GM12878 (cell line): Measurements from ENCODE around the gene CSRP3. TPM values are rescaled to one million over a fixed set of nuclear protein-coding genes. Genes with fewer than 3 reads are reported as not detected.

Experiments
- ATAC-seq: fragments of 200-7000 bp; cut with Tn5 transposase; 3 replicates; pipeline ENCODE4 v1.9.1; 2020; ENCODE audit warnings: mild to moderate bottlenecking, moderate library complexity
- BruUV-seq: library from RNA; stranded (reverse); fragments of 400-500 nt; replicated peaks from 2 replicates; lab custom pipeline; 2021; lab: Mats Ljungman, UMichigan
- CTCF ChIA-PET: fragments of 300-600 bp; sonication (Branson Sonifier 250); formaldehyde crosslinking; extraction: SDS; loops from one replicate; lab custom pipeline; 2021; ENCODE audit warnings: inconsistent platforms; lab: Yijun Ruan, JAX
- POLR2A ChIA-PET: fragments of 350-600 bp; formaldehyde crosslinking; extraction: SDS; loops from one replicate; lab custom pipeline; 2021; ENCODE audit warnings: inconsistent platforms; lab: Charles Lee
- RAD21 ChIA-PET: fragments of 300-600 bp; sonication (Branson Sonifier 250); formaldehyde crosslinking; loops from one replicate; lab custom pipeline; 2023; ENCODE audit warnings: antibody characterized with exemption; ENCODE audit not compliant: unreplicated experiment; lab: Charles Lee
- SMC1A ChIA-PET: fragments of 300-600 bp; sonication (Branson Sonifier 250); formaldehyde crosslinking; loops from one replicate; lab custom pipeline; 2023; ENCODE audit not compliant: unreplicated experiment, uncharacterized antibody; lab: Charles Lee
- DNase-seq: peaks from one replicate; pipeline ENCODE4 v3.0.0-alpha.2; 2011; ENCODE audit warnings: low read depth, low spot score
- FAIRE-seq: peaks from 3 replicates; lab custom pipeline; 2011; peaks lifted over from hg19 to GRCh38; lab: Jason Lieb, UNC
- H2AFZ ChIP-seq: 2 replicates; pipeline ENCODE4 v1.6.0; 2011; ENCODE audit warnings: low read depth, low read length, control low read depth; ENCODE audit not compliant: control insufficient read depth
- H3K27ac ChIP-seq: 2 replicates; pipeline ENCODE4 v1.5.1; 2011; ENCODE audit warnings: control low read depth; ENCODE audit not compliant: control insufficient read depth, insufficient read depth
- H3K27me3 ChIP-seq, 2 experiments: replicated peaks in 1 of 2; 2 replicates each; pipeline versions ENCODE4 v1.6.0 to v1.6.1; 2011; ENCODE audit warnings: low read length in 1 of 2; ENCODE audit not compliant: control insufficient read depth in 2 of 2, insufficient read depth in 2 of 2
- H3K36me3 ChIP-seq, 2 experiments: 2 replicates each; pipeline ENCODE4 v1.5.1; 2011; ENCODE audit warnings: low read length in 1 of 2; ENCODE audit not compliant: control insufficient read depth in 2 of 2, insufficient read depth in 2 of 2
- H3K4me1 ChIP-seq: 2 replicates; pipeline ENCODE4 v1.6.1; 2011; ENCODE audit warnings: mild to moderate bottlenecking, low read length, moderate library complexity, mixed read lengths; ENCODE audit not compliant: control insufficient read depth, insufficient read depth
- H3K4me2 ChIP-seq: 2 replicates; pipeline ENCODE4 v1.6.0; 2011; ENCODE audit warnings: control low read depth; ENCODE audit not compliant: control insufficient read depth, insufficient read depth
- H3K4me3 ChIP-seq: fragments of 200-600 bp; sonication (generic); 2 replicates; pipeline ENCODE4 v1.5.1; 2016
- H3K79me2 ChIP-seq: 2 replicates; pipeline ENCODE4 v1.6.0; 2011; ENCODE audit warnings: low read length; ENCODE audit not compliant: control insufficient read depth, insufficient read depth
- H3K9ac ChIP-seq: 2 replicates; pipeline ENCODE4 v1.8.0; 2011; ENCODE audit warnings: low read length, control low read depth, mixed read lengths; ENCODE audit not compliant: control insufficient read depth, insufficient read depth
- H3K9me3 ChIP-seq: replicated peaks from 3 replicates; pipeline ENCODE4 v1.5.1; 2011; ENCODE audit warnings: mild to moderate bottlenecking, low read length; ENCODE audit not compliant: control insufficient read depth, insufficient read depth
- H4K20me1 ChIP-seq: 2 replicates; pipeline ENCODE4 v1.6.0; 2011; ENCODE audit not compliant: control insufficient read depth, insufficient read depth
- BACH1 ChIP-seq: fragments of 450-650 bp; IDR thresholded peaks from 2 replicates; pipeline ENCODE4 v1.6.1; 2017; ENCODE audit warnings: mild to moderate bottlenecking, borderline replicate concordance
- CREM ChIP-seq: IDR thresholded peaks from 2 replicates; pipeline ENCODE4 v1.6.1; 2014; ENCODE audit warnings: antibody characterized with exemption, low read depth
- FOS ChIP-seq: IDR thresholded peaks from 3 replicates; pipeline ENCODE4 v1.6.1; 2011; ENCODE audit warnings: borderline replicate concordance; ENCODE audit not compliant: insufficient read length; ENCODE audit errors: extremely low read depth
- HDAC6 ChIP-seq: fragments of 200-600 bp; sonication (generic); IDR thresholded peaks from one replicate; pipeline ENCODE4 v1.8.0; 2017; ENCODE audit warnings: antibody characterized with exemption; ENCODE audit not compliant: unreplicated experiment
- IKZF1 ChIP-seq: fragments of 450-650 bp; conservative IDR thresholded peaks from 2 replicates; pipeline ENCODE4 v1.6.1; 2017; ENCODE audit warnings: antibody characterized with exemption, mild to moderate bottlenecking
- MEF2A ChIP-seq: IDR thresholded peaks from 2 replicates; pipeline ENCODE4 v1.6.1; 2011; ENCODE audit warnings: low read depth, mild to moderate bottlenecking, low read length, moderate library complexity; ENCODE audit not compliant: insufficient read depth
- MLLT1 ChIP-seq: fragments of 450-650 bp; IDR thresholded peaks from 2 replicates; pipeline ENCODE4 v1.6.1; 2016; ENCODE audit warnings: mild to moderate bottlenecking
- MTA2 ChIP-seq: fragments of 450-650 bp; IDR thresholded peaks from 2 replicates; pipeline ENCODE4 v1.6.1; 2016; ENCODE audit warnings: low read depth, mild to moderate bottlenecking, moderate library complexity
- NBN ChIP-seq: fragments of 450-650 bp; IDR thresholded peaks from 2 replicates; pipeline ENCODE4 v1.6.1; 2016
- NFXL1 ChIP-seq: fragments of 450-650 bp; IDR thresholded peaks from 2 replicates; pipeline ENCODE4 v1.6.1; 2017; ENCODE audit warnings: antibody characterized with exemption, mild to moderate bottlenecking, borderline replicate concordance
- RB1 ChIP-seq: fragments of 450-650 bp; formaldehyde crosslinking; IDR thresholded peaks from 2 replicates; pipeline ENCODE4 v1.6.1; 2017; ENCODE audit warnings: mild to moderate bottlenecking, borderline replicate concordance
- STAT3 ChIP-seq: IDR thresholded peaks from 2 replicates; pipeline ENCODE4 v1.6.1; 2011; ENCODE audit warnings: low read depth, low read length, improper control_type of control experiment
- TCF3 ChIP-seq: IDR thresholded peaks from 2 replicates; pipeline ENCODE4 v1.6.1; 2012; ENCODE audit warnings: low read depth, mild to moderate bottlenecking, low read length, borderline replicate concordance; ENCODE audit not compliant: insufficient read depth
- ZNF622 ChIP-seq: fragments of 450-650 bp; IDR thresholded peaks from 2 replicates; pipeline ENCODE4 v1.6.1; 2017; ENCODE audit warnings: mild to moderate bottlenecking, inconsistent platforms
- WGBS: methylation state at CpG from one replicate; pipeline ENCODE4 v1.1.6; 2016; ENCODE audit warnings: low lambda C conversion rate; ENCODE audit not compliant: insufficient replicate concordance, insufficient coverage; ENCODE audit errors: missing lambda C conversion rate; 5-methylcytosine and 5-hydroxymethylcytosine counted together
- in situ Hi-C: fragments of 300-500 bp; cut with MboI; formaldehyde crosslinking; loops from 9 replicates; pipeline ENCODE4 v1.14.3; 2018; ENCODE audit warnings: mixed read lengths
- intact Hi-C: fragments of 100-400 bp; cut with micrococcal nuclease; formaldehyde crosslinking; loops from one replicate; pipeline ENCODE4 v1.14.2; 2022; ENCODE audit not compliant: unreplicated experiment
- polyA plus RNA-seq, 11 experiments: library from polyadenylated mRNA; depleted of rRNA in 4 of 11; unstranded in 6 of 11; stranded (reverse) in 5 of 11; fragments of >200 nt; fragmentation: Nextera tagmentation in 4 of 11; fragmentation: Illumina TruSeq in 1 of 11; extraction: Ambion mirVana in 4 of 11; extraction: Trizol in 1 of 11; gene quantifications; 1 replicate in 1 of 11; 2 replicates in 10 of 11; pipeline versions ENCODE4 v1.2.1 to v1.2.3, GENCODE V29; 2011 to 2016; ENCODE audit warnings: inconsistent platforms in 2 of 11, missing spikeins in 2 of 11, low read depth in 1 of 11
- total RNA-seq, 4 experiments: library from RNA; depleted of rRNA in 3 of 4; stranded (reverse); fragments of >200 nt in 3 of 4; fragmentation: Illumina TruSeq in 1 of 4; extraction: Trizol in 1 of 4; gene quantifications; 2 replicates each; pipeline versions ENCODE4 v1.2.1 to v1.2.3, GENCODE V29; 2013 to 2021
- TF ChIP-seq, protein P1 (sequence below): fragments of 450-650 bp; IDR thresholded peaks from 2 replicates; pipeline ENCODE4 v1.6.1; 2018; ENCODE audit warnings: borderline replicate concordance, mild to moderate bottlenecking; ENCODE audit not compliant: partially characterized antibody
- TF ChIP-seq, protein P2 (sequence below): IDR thresholded peaks from 2 replicates; pipeline ENCODE4 v1.6.1; 2011; ENCODE audit warnings: low read depth, mild to moderate bottlenecking, low read length, moderate library complexity, borderline replicate concordance; ENCODE audit errors: extremely low read depth

Gene CSRP3
- total and polyA plus RNA-seq, 10 of the 15 experiments (the other 5 are each of a cell fraction or from before 2014, with no cell fraction given): not detected

DNA sequence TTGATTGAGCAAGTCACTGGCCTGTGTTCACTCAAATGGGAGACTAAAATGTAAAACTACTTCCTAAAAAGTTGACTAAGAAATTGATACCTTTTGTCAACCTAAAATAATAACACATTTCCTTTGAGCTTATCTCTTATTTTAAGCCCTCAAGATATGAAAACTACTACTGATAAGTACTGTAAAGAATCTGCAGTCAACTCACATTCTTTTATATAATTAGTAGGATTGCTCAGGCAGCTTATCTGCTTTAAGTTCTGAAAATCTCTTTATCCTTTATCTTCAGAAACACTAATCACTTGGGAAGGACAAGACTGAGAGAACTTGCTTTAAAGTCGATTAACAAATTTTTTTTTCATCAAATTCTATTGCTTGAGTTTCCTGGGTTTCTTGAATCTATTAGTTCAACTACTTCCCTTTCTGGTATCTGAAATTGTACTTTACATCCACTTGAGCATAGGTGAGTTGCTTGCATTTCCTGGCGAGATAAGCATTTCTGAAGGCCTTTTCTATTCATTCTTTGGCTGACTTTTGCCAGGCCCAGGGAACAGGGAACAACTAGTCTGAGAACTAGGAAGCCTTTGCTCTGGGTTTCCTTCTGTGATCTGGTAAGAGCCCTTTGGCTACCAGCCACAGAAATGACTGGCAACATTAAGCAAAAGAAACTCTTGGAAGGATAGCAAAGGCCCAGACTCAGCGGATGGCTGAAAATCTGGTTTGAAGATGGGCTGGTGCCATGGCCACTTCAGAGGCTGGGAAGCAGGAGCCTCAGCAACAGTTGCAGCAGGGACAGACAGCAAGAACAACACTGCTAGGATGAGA, 19.3 kb upstream of the CSRP3 start (continued):
- TF ChIP-seq, protein P1, sequence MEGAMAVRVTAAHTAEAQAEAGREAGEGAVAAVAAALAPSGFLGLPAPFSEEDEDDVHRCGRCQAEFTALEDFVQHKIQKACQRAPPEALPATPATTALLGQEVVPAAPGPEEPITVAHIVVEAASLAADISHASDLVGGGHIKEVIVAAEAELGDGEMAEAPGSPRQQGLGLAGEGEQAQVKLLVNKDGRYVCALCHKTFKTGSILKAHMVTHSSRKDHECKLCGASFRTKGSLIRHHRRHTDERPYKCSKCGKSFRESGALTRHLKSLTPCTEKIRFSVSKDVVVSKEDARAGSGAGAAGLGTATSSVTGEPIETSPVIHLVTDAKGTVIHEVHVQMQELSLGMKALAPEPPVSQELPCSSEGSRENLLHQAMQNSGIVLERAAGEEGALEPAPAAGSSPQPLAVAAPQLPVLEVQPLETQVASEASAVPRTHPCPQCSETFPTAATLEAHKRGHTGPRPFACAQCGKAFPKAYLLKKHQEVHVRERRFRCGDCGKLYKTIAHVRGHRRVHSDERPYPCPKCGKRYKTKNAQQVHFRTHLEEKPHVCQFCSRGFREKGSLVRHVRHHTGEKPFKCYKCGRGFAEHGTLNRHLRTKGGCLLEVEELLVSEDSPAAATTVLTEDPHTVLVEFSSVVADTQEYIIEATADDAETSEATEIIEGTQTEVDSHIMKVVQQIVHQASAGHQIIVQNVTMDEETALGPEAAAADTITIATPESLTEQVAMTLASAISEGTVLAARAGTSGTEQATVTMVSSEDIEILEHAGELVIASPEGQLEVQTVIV: no peak
- TF ChIP-seq ZNF622 (no peak), MTA2 (no peak), FOS (no peak), RB1 (no peak)

DNA sequence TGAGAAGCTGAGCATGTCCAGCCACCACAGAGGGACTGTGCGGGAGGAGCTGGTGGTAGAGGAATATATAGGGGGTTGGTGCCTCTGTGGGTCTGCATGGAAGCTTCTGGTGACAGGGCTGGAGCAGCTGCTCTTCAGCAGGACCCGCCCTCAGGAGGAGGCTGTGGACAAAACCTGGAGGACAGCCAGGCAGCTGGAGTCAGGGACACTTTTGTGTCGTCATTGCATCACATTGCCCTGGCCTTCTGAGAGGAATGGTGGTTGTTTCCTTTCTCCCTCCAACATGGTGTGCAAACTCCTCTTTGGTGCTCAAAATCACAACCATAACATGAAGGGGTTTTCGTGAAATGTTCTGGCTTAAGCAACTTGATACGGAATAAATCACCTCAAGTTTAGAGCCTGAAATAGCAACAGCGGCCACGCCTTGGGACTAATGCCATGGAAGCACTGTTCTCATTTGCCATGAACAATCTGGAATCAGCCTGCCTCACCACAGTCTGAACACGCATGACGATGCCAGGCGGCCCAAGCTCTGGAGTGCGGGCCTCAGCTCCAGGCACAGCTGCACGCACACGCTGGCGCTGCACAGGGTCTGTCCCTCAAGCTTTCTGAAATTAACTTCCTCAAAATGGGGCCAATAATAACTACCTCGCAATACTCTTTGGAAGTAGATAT, 17.1 kb upstream of the CSRP3 start:
- FAIRE-seq (no peak), DNase-seq (no peak), ATAC-seq (no peak)
- Histone ChIP-seq H3K4me3 (no peak overlapping the region), H3K9me3 (no peaks in the 10 kb centered on the region), H3K9ac (no peak overlapping the region), H3K4me1 (no peaks in the 10 kb centered on the region), H3K4me2 (no peak overlapping the region), H4K20me1 (no peaks in the 10 kb centered on the region), H3K36me3 (peaks cover 0 to 3% of the 10 kb centered on the region in 2 experiments; a peak in 2 of 4 replicates), H2AFZ (no peak overlapping the region), H3K27ac (no peak overlapping the region), H3K79me2 (no peaks in the 10 kb centered on the region), H3K27me3 (no peaks in the 10 kb centered on the region)
- RAD21 ChIA-PET: no interaction called here
- intact Hi-C loops (no loop called here), in situ Hi-C loops (no loop called here)
- 68% methylated on average over 15 of the region's 15 CpGs for WGBS
- TF ChIP-seq NFXL1 (no peak), NBN (no peak), TCF3 (no peak), MEF2A (no peak), HDAC6 (no peak), MLLT1 (no peak), IKZF1 (no peak), STAT3 (no peak), CREM (no peak), BACH1 (no peak)
- TF ChIP-seq, protein P2, sequence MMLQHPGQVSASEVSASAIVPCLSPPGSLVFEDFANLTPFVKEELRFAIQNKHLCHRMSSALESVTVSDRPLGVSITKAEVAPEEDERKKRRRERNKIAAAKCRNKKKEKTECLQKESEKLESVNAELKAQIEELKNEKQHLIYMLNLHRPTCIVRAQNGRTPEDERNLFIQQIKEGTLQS: no peak
- POLR2A ChIA-PET: no interaction called here
- CTCF ChIA-PET: interaction anchor here (0.7 kb wide), 1 partner anchor 64 kb away, joined by 3 read pairs; no protein-coding TSS in a partner anchor
- SMC1A ChIA-PET: no interaction called here
- BruUV-seq: no TSS peak
